GM12878 (cell line): ENCODE results near the gene C19orf47. TPM values are rescaled to one million over a fixed set of nuclear protein-coding genes. Genes with fewer than 3 reads are reported as not detected.
A peak's percentile ranks its signal among the peaks of the same experiment; 100 is the strongest.

Experiments used
- ATAC-seq: fragments of 200-7000 bp; cut with Tn5 transposase; 3 replicates; pipeline ENCODE4 v1.9.1; 2020; ENCODE audit warnings: mild to moderate bottlenecking, moderate library complexity
- BruUV-seq: library from RNA; stranded (reverse); fragments of 400-500 nt; replicated peaks from 2 replicates; lab custom pipeline; 2021; lab: Mats Ljungman, UMichigan
- CTCF ChIA-PET: fragments of 300-600 bp; sonication (Branson Sonifier 250); formaldehyde crosslinking; extraction: SDS; loops from one replicate; lab custom pipeline; 2021; ENCODE audit warnings: inconsistent platforms; lab: Yijun Ruan, JAX
- POLR2A ChIA-PET: fragments of 350-600 bp; formaldehyde crosslinking; extraction: SDS; loops from one replicate; lab custom pipeline; 2021; ENCODE audit warnings: inconsistent platforms; lab: Charles Lee
- RAD21 ChIA-PET: fragments of 300-600 bp; sonication (Branson Sonifier 250); formaldehyde crosslinking; loops from one replicate; lab custom pipeline; 2023; ENCODE audit warnings: antibody characterized with exemption; ENCODE audit not compliant: unreplicated experiment; lab: Charles Lee
- SMC1A ChIA-PET: fragments of 300-600 bp; sonication (Branson Sonifier 250); formaldehyde crosslinking; loops from one replicate; lab custom pipeline; 2023; ENCODE audit not compliant: unreplicated experiment, uncharacterized antibody; lab: Charles Lee
- DNase-seq: peaks from one replicate; pipeline ENCODE4 v3.0.0-alpha.2; 2011; ENCODE audit warnings: low read depth, low spot score
- FAIRE-seq: peaks from 3 replicates; lab custom pipeline; 2011; peaks lifted over from hg19 to GRCh38; lab: Jason Lieb, UNC
- H2AFZ ChIP-seq: 2 replicates; pipeline ENCODE4 v1.6.0; 2011; ENCODE audit warnings: low read depth, low read length, control low read depth; ENCODE audit not compliant: control insufficient read depth
- H3K27ac ChIP-seq: 2 replicates; pipeline ENCODE4 v1.5.1; 2011; ENCODE audit warnings: control low read depth; ENCODE audit not compliant: control insufficient read depth, insufficient read depth
- H3K27me3 ChIP-seq, 2 experiments: replicated peaks in 1 of 2; 2 replicates each; pipeline versions ENCODE4 v1.6.0 to v1.6.1; 2011; ENCODE audit warnings: low read length in 1 of 2; ENCODE audit not compliant: control insufficient read depth in 2 of 2, insufficient read depth in 2 of 2
- H3K36me3 ChIP-seq, 2 experiments: 2 replicates each; pipeline ENCODE4 v1.5.1; 2011; ENCODE audit warnings: low read length in 1 of 2; ENCODE audit not compliant: control insufficient read depth in 2 of 2, insufficient read depth in 2 of 2
- H3K4me1 ChIP-seq: 2 replicates; pipeline ENCODE4 v1.6.1; 2011; ENCODE audit warnings: mild to moderate bottlenecking, low read length, moderate library complexity, mixed read lengths; ENCODE audit not compliant: control insufficient read depth, insufficient read depth
- H3K4me2 ChIP-seq: 2 replicates; pipeline ENCODE4 v1.6.0; 2011; ENCODE audit warnings: control low read depth; ENCODE audit not compliant: control insufficient read depth, insufficient read depth
- H3K4me3 ChIP-seq: fragments of 200-600 bp; sonication (generic); 2 replicates; pipeline ENCODE4 v1.5.1; 2016
- H3K79me2 ChIP-seq: 2 replicates; pipeline ENCODE4 v1.6.0; 2011; ENCODE audit warnings: low read length; ENCODE audit not compliant: control insufficient read depth, insufficient read depth
- H3K9ac ChIP-seq: 2 replicates; pipeline ENCODE4 v1.8.0; 2011; ENCODE audit warnings: low read length, control low read depth, mixed read lengths; ENCODE audit not compliant: control insufficient read depth, insufficient read depth
- H3K9me3 ChIP-seq: replicated peaks from 3 replicates; pipeline ENCODE4 v1.5.1; 2011; ENCODE audit warnings: mild to moderate bottlenecking, low read length; ENCODE audit not compliant: control insufficient read depth, insufficient read depth
- H4K20me1 ChIP-seq: 2 replicates; pipeline ENCODE4 v1.6.0; 2011; ENCODE audit not compliant: control insufficient read depth, insufficient read depth
- CREM ChIP-seq: IDR thresholded peaks from 2 replicates; pipeline ENCODE4 v1.6.1; 2014; ENCODE audit warnings: antibody characterized with exemption, low read depth
- E4F1 ChIP-seq: fragments of 450-650 bp; IDR thresholded peaks from 2 replicates; pipeline ENCODE4 v1.6.1; 2018; ENCODE audit warnings: borderline replicate concordance, mild to moderate bottlenecking; ENCODE audit not compliant: partially characterized antibody
- PBX3 ChIP-seq: IDR thresholded peaks from 2 replicates; pipeline ENCODE4 v1.6.1; 2011; ENCODE audit warnings: mild to moderate bottlenecking, low read depth, low read length, moderate library complexity; ENCODE audit not compliant: insufficient replicate concordance
- RB1 ChIP-seq: fragments of 450-650 bp; formaldehyde crosslinking; IDR thresholded peaks from 2 replicates; pipeline ENCODE4 v1.6.1; 2017; ENCODE audit warnings: mild to moderate bottlenecking, borderline replicate concordance
- WGBS: methylation state at CpG from one replicate; pipeline ENCODE4 v1.1.6; 2016; ENCODE audit warnings: low lambda C conversion rate; ENCODE audit not compliant: insufficient replicate concordance, insufficient coverage; ENCODE audit errors: missing lambda C conversion rate; 5-methylcytosine and 5-hydroxymethylcytosine counted together
- in situ Hi-C: fragments of 300-500 bp; cut with MboI; formaldehyde crosslinking; loops from 9 replicates; pipeline ENCODE4 v1.14.3; 2018; ENCODE audit warnings: mixed read lengths
- intact Hi-C: fragments of 100-400 bp; cut with micrococcal nuclease; formaldehyde crosslinking; loops from one replicate; pipeline ENCODE4 v1.14.2; 2022; ENCODE audit not compliant: unreplicated experiment
- polyA plus RNA-seq, 11 experiments: library from polyadenylated mRNA; depleted of rRNA in 4 of 11; unstranded in 6 of 11; stranded (reverse) in 5 of 11; fragments of >200 nt; fragmentation: Nextera tagmentation in 4 of 11; fragmentation: Illumina TruSeq in 1 of 11; extraction: Ambion mirVana in 4 of 11; extraction: Trizol in 1 of 11; gene quantifications; 1 replicate in 1 of 11; 2 replicates in 10 of 11; pipeline versions ENCODE4 v1.2.1 to v1.2.3, GENCODE V29; 2011 to 2016; ENCODE audit warnings: inconsistent platforms in 2 of 11, missing spikeins in 2 of 11, low read depth in 1 of 11
- total RNA-seq, 4 experiments: library from RNA; depleted of rRNA in 3 of 4; stranded (reverse); fragments of >200 nt in 3 of 4; fragmentation: Illumina TruSeq in 1 of 4; extraction: Trizol in 1 of 4; gene quantifications; 2 replicates each; pipeline versions ENCODE4 v1.2.1 to v1.2.3, GENCODE V29; 2013 to 2021

C19orf47 gene
- total and polyA plus RNA-seq, 10 of the 15 experiments (the other 5 are each of a cell fraction or from before 2014, with no cell fraction given): 0.11 to 29.1 (median 20.2) TPM

- in situ Hi-C loops: no loop called here
- no peak for ATAC-seq
- no peaks in the 10 kb centered on the region for H3K27me3 ChIP-seq
- peak overlapping the region; percentile 65 for H2AFZ ChIP-seq
- DNase-seq: no peak
- ChIA-PET RAD21 (no interaction called here), POLR2A (interaction anchor here (0.7 to 1.0 kb wide), 2 partner anchors 21 to 291 kb away, joined by 3 to 4 read pairs; no protein-coding TSS in a partner anchor), CTCF (interaction anchor here (1.0 kb wide), 1 partner anchor 177 kb away, joined by 3 read pairs; no protein-coding TSS in a partner anchor)
- H3K4me1 ChIP-seq: peaks cover 8% of the 10 kb centered on the region
- no TSS peak for BruUV-seq
- H3K9ac ChIP-seq: no peak overlapping the region
- peaks cover 0 to 3% of the 10 kb centered on the region in 2 experiments; a peak in 1 of 4 replicates for H3K36me3 ChIP-seq
- H3K27ac ChIP-seq: no peak overlapping the region
- TF ChIP-seq CREM: no peak
- no peak for TF ChIP-seq E4F1
- no peak for TF ChIP-seq RB1
- no peak for TF ChIP-seq PBX3
- TF ChIP-seq, all 136 proteins: peak for 0
- H3K79me2 ChIP-seq: peaks cover 31% of the 10 kb centered on the region
- no peak overlapping the region for H3K4me2 ChIP-seq
- 100% methylated on average over 5 of the region's 8 CpGs for WGBS
- SMC1A ChIA-PET: no interaction called here
- intact Hi-C loops: no loop called here
- no peak overlapping the region for H3K4me3 ChIP-seq
- no peaks in the 10 kb centered on the region for H3K9me3 ChIP-seq
- FAIRE-seq: no peak
- no peaks in the 10 kb centered on the region for H4K20me1 ChIP-seq
These were observed 61.2 kb downstream of the C19orf47 start for GRCh38 chr19:40286971-40287421.
